ENCODE measurements around the gene DAPK2.
A peak's percentile ranks its signal among the peaks of the same experiment; 100 is the strongest.

DAPK2 gene

GRCh38 chr15:63872759-63873510 lies 173.3 kb downstream of the DAPK2 start:
- no peak overlapping the region for H3K27ac Mint-ChIP-seq (ENCODE audit: low read depth)
- H3K36me3 Mint-ChIP-seq (ENCODE audit: insufficient read depth) = no peaks in the 10 kb centered on the region
- no peak for ATAC-seq (replicated peaks; ENCODE audit: extremely low read depth, poor library complexity, severe bottlenecking)
- DNase-seq (ENCODE audit: low spot score in 2 of 2) = no peak
- H3K4me3 Mint-ChIP-seq = no peak overlapping the region
- no peaks in the 10 kb centered on the region for H3K9me3 Mint-ChIP-seq
- no peaks in the 10 kb centered on the region for H3K4me1 Mint-ChIP-seq
- H3K27me3 Mint-ChIP-seq = no peaks in the 10 kb centered on the region

- H3K27ac Mint-ChIP-seq (ENCODE audit: low read depth) = no peak overlapping the region
- no peak overlapping the region for H3K4me3 Mint-ChIP-seq
- no peaks in the 10 kb centered on the region for H3K4me1 Mint-ChIP-seq
- no peaks in the 10 kb centered on the region for H3K27me3 Mint-ChIP-seq
- H3K36me3 Mint-ChIP-seq (ENCODE audit: insufficient read depth) = no peaks in the 10 kb centered on the region
- no peaks in the 10 kb centered on the region for H3K9me3 Mint-ChIP-seq
- ATAC-seq (replicated peaks; ENCODE audit: extremely low read depth, poor library complexity, severe bottlenecking) (no peak), DNase-seq (ENCODE audit: low spot score in 2 of 2) (no peak)
Measured at GRCh38 chr15:63870487-63871209, 175.6 kb downstream of the DAPK2 start.

- H3K4me3 Mint-ChIP-seq = no peak overlapping the region
- H3K36me3 Mint-ChIP-seq (ENCODE audit: insufficient read depth) = no peaks in the 10 kb centered on the region
- H3K27ac Mint-ChIP-seq (ENCODE audit: low read depth) = no peak overlapping the region
- no peak for ATAC-seq (replicated peaks; ENCODE audit: extremely low read depth, poor library complexity, severe bottlenecking)
- H3K9me3 Mint-ChIP-seq = no peaks in the 10 kb centered on the region
- no peaks in the 10 kb centered on the region for H3K27me3 Mint-ChIP-seq
- no peaks in the 10 kb centered on the region for H3K4me1 Mint-ChIP-seq
- no peak for DNase-seq (ENCODE audit: low spot score in 2 of 2)
Measured at GRCh38 chr15:63870043-63870394, 176.3 kb downstream of the DAPK2 start.

- no peak for ATAC-seq (replicated peaks; ENCODE audit: extremely low read depth, poor library complexity, severe bottlenecking)
- H3K4me3 Mint-ChIP-seq = no peak overlapping the region
- DNase-seq (ENCODE audit: low spot score in 2 of 2) = no peak
- H3K9me3 Mint-ChIP-seq = no peaks in the 10 kb centered on the region
- no peaks in the 10 kb centered on the region for H3K36me3 Mint-ChIP-seq (ENCODE audit: insufficient read depth)
- H3K4me1 Mint-ChIP-seq = no peaks in the 10 kb centered on the region
- no peak overlapping the region for H3K27ac Mint-ChIP-seq (ENCODE audit: low read depth)
- H3K27me3 Mint-ChIP-seq = no peaks in the 10 kb centered on the region
Measured at GRCh38 chr15:63869371-63870042, 176.8 kb downstream of the DAPK2 start.

- ATAC-seq (replicated peaks; ENCODE audit: extremely low read depth, poor library complexity, severe bottlenecking) (no peak), DNase-seq (ENCODE audit: low spot score in 2 of 2) (no peak)
- no peaks in the 10 kb centered on the region for H3K27me3 Mint-ChIP-seq
- H3K36me3 Mint-ChIP-seq (ENCODE audit: insufficient read depth) = no peaks in the 10 kb centered on the region
- H3K4me3 Mint-ChIP-seq = no peak overlapping the region
- peaks cover 15% of the 10 kb centered on the region for H3K4me1 Mint-ChIP-seq
- H3K27ac Mint-ChIP-seq (ENCODE audit: low read depth) = peak overlapping the region; percentile 22
- H3K9me3 Mint-ChIP-seq = no peaks in the 10 kb centered on the region
Measured at GRCh38 chr15:63864186-63864585, 182.1 kb downstream of the DAPK2 start.

GRCh38 chr15:63861946-63862517 lies 184.3 kb downstream of the DAPK2 start:
- peaks cover 20% of the 10 kb centered on the region for H3K4me1 Mint-ChIP-seq
- H3K9me3 Mint-ChIP-seq = no peaks in the 10 kb centered on the region
- DNase-seq (ENCODE audit: low spot score in 2 of 2) = no peak
- H3K4me3 Mint-ChIP-seq = no peak overlapping the region
- no peaks in the 10 kb centered on the region for H3K27me3 Mint-ChIP-seq
- peak overlapping the region; percentile 7 for H3K27ac Mint-ChIP-seq (ENCODE audit: low read depth)
- H3K36me3 Mint-ChIP-seq (ENCODE audit: insufficient read depth) = no peaks in the 10 kb centered on the region
- ATAC-seq (replicated peaks; ENCODE audit: extremely low read depth, poor library complexity, severe bottlenecking) = no peak

- H3K4me1 Mint-ChIP-seq = peaks cover 20% of the 10 kb centered on the region
- H3K36me3 Mint-ChIP-seq (ENCODE audit: insufficient read depth) = no peaks in the 10 kb centered on the region
- DNase-seq (ENCODE audit: low spot score in 2 of 2) (no peak), ATAC-seq (replicated peaks; ENCODE audit: extremely low read depth, poor library complexity, severe bottlenecking) (no peak)
- H3K9me3 Mint-ChIP-seq = no peaks in the 10 kb centered on the region
- H3K27ac Mint-ChIP-seq (ENCODE audit: low read depth) = peak overlapping the region; percentile 82
- H3K4me3 Mint-ChIP-seq = peak overlapping the region; percentile 27
- H3K27me3 Mint-ChIP-seq = no peaks in the 10 kb centered on the region
Measured at GRCh38 chr15:63860555-63860954, 185.7 kb downstream of the DAPK2 start.

GRCh38 chr15:63860155-63860554 lies 186.1 kb downstream of the DAPK2 start:
- Mint-ChIP-seq H3K4me3 (peak overlapping the region; percentile 27), H3K9me3 (no peaks in the 10 kb centered on the region), H3K4me1 (peaks cover 20% of the 10 kb centered on the region), H3K27ac (ENCODE audit: low read depth) (peak overlapping the region; percentile 82), H3K36me3 (ENCODE audit: insufficient read depth) (no peaks in the 10 kb centered on the region), H3K27me3 (no peaks in the 10 kb centered on the region)
- ATAC-seq (replicated peaks; ENCODE audit: extremely low read depth, poor library complexity, severe bottlenecking) (peak; percentile 75), DNase-seq (ENCODE audit: low spot score in 2 of 2) (peak in 1 of 2 donors; percentile 23)

- Mint-ChIP-seq H3K9me3 (no peaks in the 10 kb centered on the region), H3K27me3 (no peaks in the 10 kb centered on the region), H3K27ac (ENCODE audit: low read depth) (peak overlapping the region; percentile 82), H3K4me1 (peaks cover 20% of the 10 kb centered on the region), H3K4me3 (no peak overlapping the region), H3K36me3 (ENCODE audit: insufficient read depth) (no peaks in the 10 kb centered on the region)
- DNase-seq (ENCODE audit: low spot score in 2 of 2) = no peak
- peak; percentile 34 for ATAC-seq (replicated peaks; ENCODE audit: extremely low read depth, poor library complexity, severe bottlenecking)
Measured at GRCh38 chr15:63858881-63859280, 187.4 kb downstream of the DAPK2 start.

- ATAC-seq (replicated peaks; ENCODE audit: extremely low read depth, poor library complexity, severe bottlenecking) (no peak), DNase-seq (ENCODE audit: low spot score in 2 of 2) (no peak)
- H3K4me3 Mint-ChIP-seq = no peak overlapping the region
- no peaks in the 10 kb centered on the region for H3K9me3 Mint-ChIP-seq
- no peaks in the 10 kb centered on the region for H3K27me3 Mint-ChIP-seq
- H3K27ac Mint-ChIP-seq (ENCODE audit: low read depth) = peak overlapping the region; percentile 82
- H3K36me3 Mint-ChIP-seq (ENCODE audit: insufficient read depth) = no peaks in the 10 kb centered on the region
- H3K4me1 Mint-ChIP-seq = peaks cover 20% of the 10 kb centered on the region
Measured at GRCh38 chr15:63858448-63858847, 187.8 kb downstream of the DAPK2 start.

- ATAC-seq (replicated peaks; ENCODE audit: extremely low read depth, poor library complexity, severe bottlenecking) = no peak
- peaks cover 20% of the 10 kb centered on the region for H3K4me1 Mint-ChIP-seq
- DNase-seq (ENCODE audit: low spot score in 2 of 2) = no peak
- H3K9me3 Mint-ChIP-seq = no peaks in the 10 kb centered on the region
- H3K27me3 Mint-ChIP-seq = no peaks in the 10 kb centered on the region
- H3K36me3 Mint-ChIP-seq (ENCODE audit: insufficient read depth) = no peaks in the 10 kb centered on the region
- no peak overlapping the region for H3K27ac Mint-ChIP-seq (ENCODE audit: low read depth)
- no peak overlapping the region for H3K4me3 Mint-ChIP-seq
Measured at GRCh38 chr15:63857461-63857856, 188.8 kb downstream of the DAPK2 start.
